Measurements from ENCODE around the gene HBEGF.

DNA sequence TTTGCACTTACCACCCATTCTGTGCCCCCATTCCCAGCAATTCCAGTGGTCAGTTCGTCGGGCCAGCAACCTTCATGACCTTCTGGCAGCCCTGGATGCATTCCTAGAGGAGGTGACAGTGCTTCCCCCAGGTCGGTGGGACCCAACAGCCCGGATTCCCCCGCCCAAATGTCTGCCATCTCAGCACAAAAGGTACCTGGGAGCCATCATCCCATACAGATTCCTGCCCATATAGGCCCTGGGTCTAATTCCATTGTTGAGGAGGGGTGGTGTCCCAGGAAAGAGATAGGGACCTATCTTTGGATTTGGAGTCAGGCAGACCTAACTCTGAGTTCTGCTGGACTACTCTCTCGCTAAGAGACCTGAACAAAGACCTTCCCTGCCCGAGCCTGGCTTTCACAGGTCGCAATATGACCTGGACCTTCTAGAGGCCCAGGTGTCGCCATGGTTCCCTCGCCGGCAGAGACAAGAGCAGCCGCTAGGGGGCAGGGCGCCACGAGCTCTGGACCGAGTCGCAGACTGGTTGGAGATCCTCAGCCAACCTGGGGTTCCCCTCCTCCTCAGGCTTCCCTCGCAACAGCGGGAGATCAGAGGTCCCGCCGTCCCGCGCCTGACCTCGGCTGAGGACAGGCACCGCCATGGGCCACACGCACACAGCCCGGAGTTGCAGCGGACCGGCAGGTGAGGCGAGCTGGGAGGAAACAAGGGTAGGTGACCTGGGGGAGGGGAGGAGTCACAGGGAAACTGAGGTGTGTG lies 16.6 kb upstream of the HBEGF start:
- TF ChIP-seq CSDC2 (CRISPR knock-in tag; IDR thresholded peaks at IDR 0.05) (no peak), PPARA (CRISPR knock-in tag; IDR thresholded peaks at IDR 0.05; ENCODE audit: borderline replicate concordance) (no peak), OSR1 (CRISPR knock-in tag; IDR thresholded peaks at IDR 0.05) (no peak), ZFP3 (CRISPR knock-in tag; IDR thresholded peaks at IDR 0.05) (no peak), ARNTL (CRISPR knock-in tag; IDR thresholded peaks at IDR 0.05; ENCODE audit: borderline replicate concordance, low read depth) (no peak)
- TF ChIP-seq, protein P1, sequence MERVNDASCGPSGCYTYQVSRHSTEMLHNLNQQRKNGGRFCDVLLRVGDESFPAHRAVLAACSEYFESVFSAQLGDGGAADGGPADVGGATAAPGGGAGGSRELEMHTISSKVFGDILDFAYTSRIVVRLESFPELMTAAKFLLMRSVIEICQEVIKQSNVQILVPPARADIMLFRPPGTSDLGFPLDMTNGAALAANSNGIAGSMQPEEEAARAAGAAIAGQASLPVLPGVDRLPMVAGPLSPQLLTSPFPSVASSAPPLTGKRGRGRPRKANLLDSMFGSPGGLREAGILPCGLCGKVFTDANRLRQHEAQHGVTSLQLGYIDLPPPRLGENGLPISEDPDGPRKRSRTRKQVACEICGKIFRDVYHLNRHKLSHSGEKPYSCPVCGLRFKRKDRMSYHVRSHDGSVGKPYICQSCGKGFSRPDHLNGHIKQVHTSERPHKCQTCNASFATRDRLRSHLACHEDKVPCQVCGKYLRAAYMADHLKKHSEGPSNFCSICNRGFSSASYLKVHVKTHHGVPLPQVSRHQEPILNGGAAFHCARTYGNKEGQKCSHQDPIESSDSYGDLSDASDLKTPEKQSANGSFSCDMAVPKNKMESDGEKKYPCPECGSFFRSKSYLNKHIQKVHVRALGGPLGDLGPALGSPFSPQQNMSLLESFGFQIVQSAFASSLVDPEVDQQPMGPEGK (CRISPR knock-in tag; IDR thresholded peaks at IDR 0.05; ENCODE audit: borderline replicate concordance), result no peak
- TF ChIP-seq, protein P2, sequence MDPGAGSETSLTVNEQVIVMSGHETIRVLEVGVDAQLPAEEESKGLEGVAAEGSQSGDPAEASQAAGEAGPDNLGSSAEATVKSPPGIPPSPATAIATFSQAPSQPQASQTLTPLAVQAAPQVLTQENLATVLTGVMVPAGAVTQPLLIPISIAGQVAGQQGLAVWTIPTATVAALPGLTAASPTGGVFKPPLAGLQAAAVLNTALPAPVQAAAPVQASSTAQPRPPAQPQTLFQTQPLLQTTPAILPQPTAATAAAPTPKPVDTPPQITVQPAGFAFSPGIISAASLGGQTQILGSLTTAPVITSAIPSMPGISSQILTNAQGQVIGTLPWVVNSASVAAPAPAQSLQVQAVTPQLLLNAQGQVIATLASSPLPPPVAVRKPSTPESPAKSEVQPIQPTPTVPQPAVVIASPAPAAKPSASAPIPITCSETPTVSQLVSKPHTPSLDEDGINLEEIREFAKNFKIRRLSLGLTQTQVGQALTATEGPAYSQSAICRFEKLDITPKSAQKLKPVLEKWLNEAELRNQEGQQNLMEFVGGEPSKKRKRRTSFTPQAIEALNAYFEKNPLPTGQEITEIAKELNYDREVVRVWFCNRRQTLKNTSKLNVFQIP (CRISPR knock-in tag; IDR thresholded peaks at IDR 0.05; ENCODE audit: borderline replicate concordance, low read depth), result no peak
